ENCODE data around the gene RHEB. TPM values are rescaled to one million over a fixed set of nuclear protein-coding genes. Genes with fewer than 3 reads are reported as not detected.

RHEB gene
- polyA plus RNA-seq, 10 donors, result 77.1 to 108 (median 86.1) TPM

- no peak for DNase-seq
Measured at GRCh38 chr7:151451626-151452571, 67.8 kb downstream of the RHEB start.

- no peak for DNase-seq
Measured at GRCh38 chr7:151451156-151451555, 68.5 kb downstream of the RHEB start.

GRCh38 chr7:151449990-151450389 is 69.7 kb downstream of the RHEB start:
- no peak for DNase-seq

GRCh38 chr7:151448261-151449252 is 71.1 kb downstream of the RHEB start:
- DNase-seq, result peak; percentile 49 to 91 (median 74)

- DNase-seq, result no peak
Measured at GRCh38 chr7:151447901-151448260, 71.8 kb downstream of the RHEB start.

- DNase-seq, result no peak
Measured at GRCh38 chr7:151447312-151447711, 72.4 kb downstream of the RHEB start.

GRCh38 chr7:151446412-151446811 is 73.3 kb downstream of the RHEB start:
- no peak for DNase-seq

GRCh38 chr7:151444632-151445031 is 75.1 kb downstream of the RHEB start:
- no peak for DNase-seq

- DNase-seq, result peak in 1 of 3 donors; percentile 25
Measured at GRCh38 chr7:151442776-151443496, 76.8 kb downstream of the RHEB start.

- DNase-seq, result no peak
Measured at GRCh38 chr7:151440799-151441445, 78.8 kb downstream of the RHEB start.

GRCh38 chr7:151439855-151440798 is 79.6 kb downstream of the RHEB start, which contains the start of gene CRYGN:
CRYGN (minus strand) TSS chr7:151440141; CDS start chr7:151439917, 224 bp downstream.
- DNase-seq, result peak in 1 of 3 donors; percentile 32

- no peak for DNase-seq
Measured at GRCh38 chr7:151438864-151439601, 80.7 kb downstream of the RHEB start.

- no peak for DNase-seq
Measured at GRCh38 chr7:151437866-151438516, 81.7 kb downstream of the RHEB start.

GRCh38 chr7:151437159-151437553 is 82.5 kb downstream of the RHEB start:
- no peak for DNase-seq

GRCh38 chr7:151436446-151437158 is 83.1 kb downstream of the RHEB start:
- DNase-seq, result peak; percentile 15 to 75 (median 62)

GRCh38 chr7:151435971-151436370 is 83.7 kb downstream of the RHEB start:
- no peak for DNase-seq

GRCh38 chr7:151435103-151435916 is 84.4 kb downstream of the RHEB start:
- no peak for DNase-seq

All from muscle of back (tissue), 11 donors.